CD14-positive monocyte (primary cell): ENCODE results near the gene NME9. TPM values are rescaled to one million over a fixed set of nuclear protein-coding genes. Genes with fewer than 3 reads are reported as not detected.

ENCODE experiments used
- DNase-seq, 3 donors: peaks; one replicate each; pipeline ENCODE4 v3.0.0-alpha.2; 2011 to 2022
- H2AFZ ChIP-seq: 2 replicates; pipeline ENCODE4 v1.6.0; 2012; ENCODE audit warnings: mild to moderate bottlenecking, low read depth, low read length, inconsistent platforms; ENCODE audit not compliant: insufficient read depth, poor library complexity, severe bottlenecking
- H3K27ac ChIP-seq, 2 donors: 1 replicate in 1 of 2; 2 replicates in 1 of 2; pipeline ENCODE4 v1.5.1; 2012 to 2013; ENCODE audit warnings: low read length in 2 of 2, control low read depth in 1 of 2, inconsistent platforms in 1 of 2, low read depth in 1 of 2, mild to moderate bottlenecking in 1 of 2
- H3K27me3 ChIP-seq, 2 donors: one replicate each; pipeline versions ENCODE4 v1.6.0 to v1.6.1; 2011 to 2013; ENCODE audit warnings: low read length in 2 of 2; ENCODE audit not compliant: control insufficient read depth in 2 of 2, insufficient read depth in 2 of 2
- H3K36me3 ChIP-seq, 2 donors: replicated peaks in 1 of 2; 1 replicate in 1 of 2; 2 replicates in 1 of 2; pipeline versions ENCODE4 v1.5.1 to v1.6.1; 2012 to 2013; ENCODE audit warnings: low read length in 2 of 2, control low read depth in 1 of 2, inconsistent platforms in 1 of 2, mild to moderate bottlenecking in 1 of 2; ENCODE audit not compliant: insufficient read depth in 2 of 2, control insufficient read depth in 1 of 2
- H3K4me1 ChIP-seq, 2 donors: 1 replicate in 1 of 2; 2 replicates in 1 of 2; pipeline versions ENCODE4 v1.5.1 to v1.6.1; 2012 to 2013; ENCODE audit warnings: low read length in 2 of 2, control low read depth in 1 of 2, inconsistent platforms in 1 of 2, mild to moderate bottlenecking in 1 of 2, moderate library complexity in 1 of 2; ENCODE audit not compliant: insufficient read depth in 2 of 2, control insufficient read depth in 1 of 2
- H3K4me2 ChIP-seq: replicated peaks from 2 replicates; pipeline ENCODE3; 2012; ENCODE audit warnings: low read length, moderate library complexity, mild to moderate bottlenecking; ENCODE audit not compliant: poor library complexity, severe bottlenecking; ENCODE audit errors: extremely low read depth
- H3K4me3 ChIP-seq, 3 experiments: fragments of 200-600 bp in 1 of 3; sonication (generic) in 1 of 3; replicated peaks in 1 of 3; 1 replicate in 2 of 3; 2 replicates in 1 of 3; pipeline ENCODE4 v1.5.1; 2011 to 2013; ENCODE audit warnings: low read length in 3 of 3, mild to moderate bottlenecking in 3 of 3, control low read depth in 2 of 3, low read depth in 2 of 3, inconsistent platforms in 1 of 3, moderate library complexity in 1 of 3
- H3K79me2 ChIP-seq: 2 replicates; pipeline ENCODE4 v1.6.0; 2012; ENCODE audit warnings: mild to moderate bottlenecking, control low read depth, inconsistent platforms, low read length, moderate library complexity; ENCODE audit not compliant: insufficient read depth
- H3K9ac ChIP-seq: 2 replicates; pipeline ENCODE4 v1.6.0; 2017; ENCODE audit warnings: low read length, mild to moderate bottlenecking; ENCODE audit not compliant: insufficient read depth, poor library complexity, severe bottlenecking
- H3K9me3 ChIP-seq, 2 donors: replicated peaks in 1 of 2; 1 replicate in 1 of 2; 2 replicates in 1 of 2; pipeline versions ENCODE4 v1.5.1 to v1.6.1; 2012 to 2013; ENCODE audit warnings: low read length in 2 of 2, control low read depth in 1 of 2; ENCODE audit not compliant: control insufficient read depth in 1 of 2, insufficient read depth in 1 of 2
- H4K20me1 ChIP-seq: 2 replicates; pipeline ENCODE4 v1.6.0; 2012; ENCODE audit warnings: mild to moderate bottlenecking, low read length, control low read depth, moderate library complexity; ENCODE audit not compliant: insufficient read depth
- H3K27ac Mint-ChIP-seq, 7 donors: one replicate each; pipeline ENCODE4 v1.8.0; 2020; ENCODE audit warnings: mild to moderate bottlenecking in 7 of 7, mixed read lengths in 7 of 7, moderate library complexity in 6 of 7, inconsistent platforms in 2 of 7
- H3K27me3 Mint-ChIP-seq, 3 donors: one replicate each; pipeline ENCODE4 v1.8.0; 2021 to 2022; ENCODE audit warnings: low read depth in 3 of 3, mild to moderate bottlenecking in 3 of 3, mixed read lengths in 3 of 3, moderate library complexity in 3 of 3, inconsistent platforms in 1 of 3
- H3K36me3 Mint-ChIP-seq, 2 donors: one replicate each; pipeline ENCODE4 v1.8.0; 2020; ENCODE audit warnings: mixed read lengths in 2 of 2, inconsistent platforms in 1 of 2, mild to moderate bottlenecking in 1 of 2
- H3K4me1 Mint-ChIP-seq: one replicate; pipeline ENCODE4 v1.8.0; 2020; ENCODE audit warnings: mild to moderate bottlenecking, mixed read lengths
- H3K4me3 Mint-ChIP-seq, 2 donors: one replicate each; pipeline ENCODE4 v1.8.0; 2020; ENCODE audit warnings: mild to moderate bottlenecking in 2 of 2, mixed read lengths in 2 of 2, moderate library complexity in 1 of 2
- H3K9me3 Mint-ChIP-seq, 7 donors: one replicate each; pipeline ENCODE4 v1.8.0; 2020 to 2022; ENCODE audit warnings: mixed read lengths in 7 of 7, mild to moderate bottlenecking in 6 of 7, moderate library complexity in 6 of 7, inconsistent platforms in 2 of 7
- CTCF ChIP-seq: fragments of 200-600 bp; IDR thresholded peaks from one replicate; pipeline ENCODE4 v1.8.0; 2022; ENCODE audit warnings: antibody characterized with exemption, mild to moderate bottlenecking
- WGBS: methylation state at CpG from one replicate; pipeline ENCODE4 v1.1.5; 2013; ENCODE audit warnings: missing lambda C conversion rate; ENCODE audit not compliant: insufficient coverage; 5-methylcytosine and 5-hydroxymethylcytosine counted together
- intact Hi-C, 2 donors: fragments of 100-400 bp; cut with micrococcal nuclease; formaldehyde crosslinking; loops; one replicate each; pipeline versions ENCODE4 v1.15.0 to v1.15.1; 2023
- polyA plus RNA-seq, 3 donors: library from polyadenylated mRNA; depleted of rRNA in 1 of 3; unstranded in 2 of 3; stranded (reverse) in 1 of 3; fragments of 300-500 nt in 2 of 3; fragments of >200 nt in 1 of 3; fragmentation: Illumina TruSeq in 2 of 3; gene quantifications; 1 replicate in 2 of 3; 2 replicates in 1 of 3; pipeline ENCODE4 v1.2.3, GENCODE V29; 2012 to 2021

The NME9 gene
- polyA plus RNA-seq, 3 donors, result 0.04 TPM; not detected in 2

GRCh38 chr3:138359148-138359918 lies 29.7 kb upstream of the NME9 start:
- Histone ChIP-seq H3K36me3 (no peaks in the 10 kb centered on the region), H3K79me2 (no peaks in the 10 kb centered on the region), H3K9ac (no peak overlapping the region), H2AFZ (no peak overlapping the region), H3K4me2 (no peak overlapping the region), H3K27me3 (no peaks in the 10 kb centered on the region), H3K4me3 (no peak overlapping the region), H3K27ac (no peak overlapping the region), H4K20me1 (no peaks in the 10 kb centered on the region), H3K9me3 (no peaks in the 10 kb centered on the region), H3K4me1 (no peaks in the 10 kb centered on the region)
- Mint-ChIP-seq H3K36me3 (peaks cover 0 to 3% of the 10 kb centered on the region in 2 donors), H3K27ac (no peak overlapping the region), H3K27me3 (peaks cover 0 to 6% (median 0%) of the 10 kb centered on the region in 3 donors), H3K4me1 (no peaks in the 10 kb centered on the region), H3K9me3 (peaks cover 0 to 2% (median 0%) of the 10 kb centered on the region in 7 donors), H3K4me3 (no peak overlapping the region)
- no peak for TF ChIP-seq CTCF
- 78% methylated on average over 3 of the region's 7 CpGs for WGBS
- no peak for DNase-seq
- intact Hi-C loops, result no loop called here

- 100% methylated on average over 1 of the region's 7 CpGs for WGBS
- intact Hi-C loops, result no loop called here
- TF ChIP-seq CTCF, result no peak
Measured at GRCh38 chr3:138356730-138357405, 27.2 kb upstream of the NME9 start.

More at GRCh38 chr3:138356730-138357405, 27.2 kb upstream of the NME9 start:
- DNase-seq, result no peak
- no peaks in the 10 kb centered on the region for H3K9me3 ChIP-seq
- H3K36me3 Mint-ChIP-seq, result peaks cover 0 to 3% of the 10 kb centered on the region in 2 donors
- H3K27ac ChIP-seq, result no peak overlapping the region
- H3K4me3 ChIP-seq, result no peak overlapping the region
- no peaks in the 10 kb centered on the region for H3K27me3 ChIP-seq
- no peaks in the 10 kb centered on the region for H3K4me1 Mint-ChIP-seq
- no peaks in the 10 kb centered on the region for H3K4me1 ChIP-seq
- no peak overlapping the region for H3K9ac ChIP-seq
- H3K4me3 Mint-ChIP-seq, result no peak overlapping the region
- no peak overlapping the region for H2AFZ ChIP-seq
- peaks cover 0 to 2% (median 0%) of the 10 kb centered on the region in 7 donors for H3K9me3 Mint-ChIP-seq
- no peak overlapping the region for H3K27ac Mint-ChIP-seq
- no peak overlapping the region for H3K4me2 ChIP-seq
- no peaks in the 10 kb centered on the region for H3K36me3 ChIP-seq
- no peaks in the 10 kb centered on the region for H3K79me2 ChIP-seq
- H3K27me3 Mint-ChIP-seq, result peaks cover 0 to 7% (median 2%) of the 10 kb centered on the region in 3 donors
- no peaks in the 10 kb centered on the region for H4K20me1 ChIP-seq
